Measurements from ENCODE around the gene STX11. TPM values are rescaled to one million over a fixed set of nuclear protein-coding genes. Genes with fewer than 3 reads are reported as not detected.

Gene STX11
- polyA plus RNA-seq, 2 donors = 3.9 to 7.1 TPM

DNA sequence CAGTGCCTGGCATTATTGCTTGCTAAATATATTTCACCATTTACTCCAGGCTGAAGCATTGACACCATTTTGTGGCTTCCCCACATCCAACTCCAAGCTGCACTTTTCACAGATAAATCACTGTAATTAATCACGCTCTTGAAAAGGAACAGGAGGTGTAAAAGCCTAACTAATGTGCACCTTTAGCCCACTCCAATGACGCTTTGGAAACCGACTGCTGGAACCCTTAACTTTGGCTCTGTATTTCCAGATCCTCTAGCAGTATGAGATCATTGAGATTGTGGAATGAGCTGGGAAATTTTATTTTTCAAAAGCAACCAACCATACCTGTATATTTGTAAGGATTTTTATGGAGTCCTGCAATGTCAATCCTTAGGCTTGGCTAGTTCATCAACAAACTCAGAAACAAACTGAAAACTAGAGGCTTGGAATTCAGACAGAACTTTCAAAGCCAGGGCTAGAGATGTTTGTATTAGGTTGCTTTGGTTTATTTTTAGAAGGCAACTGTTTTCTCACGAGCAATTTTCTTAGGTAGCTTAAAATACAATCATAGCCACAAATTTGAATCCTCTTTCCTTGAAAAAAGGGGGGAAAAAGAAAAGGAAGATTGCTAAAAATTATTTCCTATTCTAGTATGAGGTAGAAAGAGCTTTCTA lies 82.0 kb downstream of the STX11 start:
- Histone ChIP-seq H3K4me1 (ENCODE audit: control insufficient read depth in 2 of 2, insufficient read depth in 2 of 2, low read length in 1 of 2) (no peaks in the 10 kb centered on the region), H3K9me3 (ENCODE audit: control insufficient read depth in 2 of 2, insufficient read depth in 1 of 2, low read depth in 1 of 2, low read length in 1 of 2) (no peaks in the 10 kb centered on the region), H3K27ac (ENCODE audit: low read depth in 2 of 2, low read length in 1 of 2) (no peak overlapping the region), H3K36me3 (ENCODE audit: control insufficient read depth in 2 of 2, insufficient read depth in 2 of 2, low read length in 1 of 2) (no peaks in the 10 kb centered on the region), H3K4me3 (ENCODE audit: low read depth in 1 of 2, low read length in 2 of 2) (no peak overlapping the region), H3K27me3 (ENCODE audit: control insufficient read depth in 1 of 2, insufficient read depth in 2 of 2, low read length in 2 of 2) (no peaks in the 10 kb centered on the region)
- WGBS, 2 donors = 47 to 48% methylated on average over 4 of the region's 4 CpGs

DNA sequence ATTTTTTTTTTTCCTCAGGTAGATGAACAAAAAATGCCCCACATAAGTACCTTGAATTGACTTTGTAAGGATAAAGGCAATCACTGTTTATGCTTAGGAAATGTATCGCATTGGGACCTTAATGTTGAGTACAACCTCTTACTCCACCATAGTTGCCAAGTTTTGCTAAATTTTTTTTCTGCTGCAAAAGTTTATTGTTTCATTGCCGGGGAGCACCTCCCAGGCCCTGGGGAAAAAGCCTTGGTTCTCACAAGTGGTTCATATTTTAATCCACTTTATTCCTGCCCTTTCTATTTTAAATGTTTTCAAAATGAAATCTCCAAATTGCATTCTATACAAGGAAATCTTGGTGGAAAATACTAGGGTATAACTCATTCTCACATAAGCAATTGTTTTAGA lies 82.5 kb downstream of the STX11 start:
- no peaks in the 10 kb centered on the region for H3K4me1 ChIP-seq (ENCODE audit: control insufficient read depth in 2 of 2, insufficient read depth in 2 of 2, low read length in 1 of 2)
- WGBS, 2 donors = 41 to 44% methylated on average over 2 of the region's 2 CpGs
- no peaks in the 10 kb centered on the region for H3K9me3 ChIP-seq (ENCODE audit: control insufficient read depth in 2 of 2, insufficient read depth in 1 of 2, low read depth in 1 of 2, low read length in 1 of 2)
- no peaks in the 10 kb centered on the region for H3K27me3 ChIP-seq (ENCODE audit: control insufficient read depth in 1 of 2, insufficient read depth in 2 of 2, low read length in 2 of 2)
- H3K4me3 ChIP-seq (ENCODE audit: low read depth in 1 of 2, low read length in 2 of 2) = no peak overlapping the region
- no peak overlapping the region for H3K27ac ChIP-seq (ENCODE audit: low read depth in 2 of 2, low read length in 1 of 2)
- H3K36me3 ChIP-seq (ENCODE audit: control insufficient read depth in 2 of 2, insufficient read depth in 2 of 2, low read length in 1 of 2) = no peaks in the 10 kb centered on the region

DNA sequence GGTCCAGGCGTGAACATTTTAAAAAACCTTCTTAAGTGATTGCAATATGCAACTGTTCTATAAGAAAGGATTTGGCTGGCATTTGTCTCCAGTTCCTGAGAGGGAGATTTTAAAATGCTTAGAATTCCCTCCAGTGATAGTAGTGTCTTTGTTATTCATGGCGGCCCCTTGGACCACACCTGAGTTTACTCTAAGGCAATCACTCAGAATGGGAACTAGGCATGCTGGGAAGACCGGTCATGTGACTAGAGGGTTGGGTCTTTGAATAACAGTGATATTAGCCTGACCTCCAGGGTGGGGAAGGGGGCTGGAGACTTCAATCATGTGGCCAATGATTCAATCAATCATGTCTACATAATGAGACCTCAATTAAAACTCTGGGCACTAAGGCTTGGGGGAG lies 84.1 kb downstream of the STX11 start:
- Histone ChIP-seq H3K36me3 (ENCODE audit: control insufficient read depth in 2 of 2, insufficient read depth in 2 of 2, low read length in 1 of 2) (no peaks in the 10 kb centered on the region), H3K4me1 (ENCODE audit: control insufficient read depth in 2 of 2, insufficient read depth in 2 of 2, low read length in 1 of 2) (no peaks in the 10 kb centered on the region), H3K9me3 (ENCODE audit: control insufficient read depth in 2 of 2, insufficient read depth in 1 of 2, low read depth in 1 of 2, low read length in 1 of 2) (no peaks in the 10 kb centered on the region), H3K27ac (ENCODE audit: low read depth in 2 of 2, low read length in 1 of 2) (no peak overlapping the region), H3K27me3 (ENCODE audit: control insufficient read depth in 1 of 2, insufficient read depth in 2 of 2, low read length in 2 of 2) (no peaks in the 10 kb centered on the region), H3K4me3 (ENCODE audit: low read depth in 1 of 2, low read length in 2 of 2) (no peak overlapping the region)
- WGBS, 2 donors = 94 to 98% methylated on average over 3 of the region's 3 CpGs

DNA sequence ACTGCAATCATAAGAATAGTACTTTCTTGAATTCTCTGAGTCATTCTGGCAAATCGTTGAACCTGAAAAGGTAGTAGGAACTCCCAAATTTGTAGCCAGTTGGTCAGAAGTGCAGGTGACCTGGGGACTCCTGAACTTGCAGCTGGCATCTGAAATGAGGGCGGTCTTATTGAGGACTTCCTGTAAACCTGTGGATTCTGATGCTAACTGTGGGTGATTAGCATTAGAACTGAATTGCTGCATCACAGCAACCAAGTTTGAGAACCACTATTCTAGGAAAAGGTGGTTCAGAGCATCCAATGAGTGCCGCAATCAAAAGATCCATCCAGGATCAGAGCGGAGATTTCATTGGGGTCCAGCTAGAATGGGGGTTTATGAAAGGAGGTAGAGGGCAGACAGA lies 84.6 kb downstream of the STX11 start:
- H3K27me3 ChIP-seq (ENCODE audit: control insufficient read depth in 1 of 2, insufficient read depth in 2 of 2, low read length in 2 of 2) = no peaks in the 10 kb centered on the region
- 84 to 85% methylated on average over 4 of the region's 4 CpGs for WGBS, 2 donors
- H3K27ac ChIP-seq (ENCODE audit: low read depth in 2 of 2, low read length in 1 of 2) = no peak overlapping the region
- H3K4me1 ChIP-seq (ENCODE audit: control insufficient read depth in 2 of 2, insufficient read depth in 2 of 2, low read length in 1 of 2) = no peaks in the 10 kb centered on the region
- H3K4me3 ChIP-seq (ENCODE audit: low read depth in 1 of 2, low read length in 2 of 2) = no peak overlapping the region
- H3K36me3 ChIP-seq (ENCODE audit: control insufficient read depth in 2 of 2, insufficient read depth in 2 of 2, low read length in 1 of 2) = no peaks in the 10 kb centered on the region
- H3K9me3 ChIP-seq (ENCODE audit: control insufficient read depth in 2 of 2, insufficient read depth in 1 of 2, low read depth in 1 of 2, low read length in 1 of 2) = no peaks in the 10 kb centered on the region

Other genes starting within 250 kb of the STX11 start
- gene PLAGL1, start 142.3 kb upstream of the STX11 start, polyA plus RNA-seq = 10 to 100 TPM; 18.7 to 21.0 TPM
- 100 to 1,000 TPM in 1 of 2 donors, 10 to 100 TPM in 1; 65.5 to 206 TPM for gene SF3B5, start 54.9 kb upstream of the STX11 start, polyA plus RNA-seq
- 1 to 10 TPM; 9.3 to 9.8 TPM for gene UTRN, start 134.8 kb downstream of the STX11 start, polyA plus RNA-seq